SK-N-MC (cell line): ENCODE measurements around the gene LYPD8.

Source experiments
- EZH2 ChIP-seq: fragments of 200-600 bp; sonication (generic); IDR thresholded peaks from one replicate; pipeline ENCODE4 v1.6.1; 2017; ENCODE audit warnings: antibody characterized with exemption
- FOXP2 ChIP-seq: optimal IDR thresholded peaks from 2 replicates; pipeline ENCODE3; 2011; ENCODE audit warnings: mild to moderate bottlenecking, moderate library complexity; ENCODE audit not compliant: insufficient read depth; ENCODE audit errors: extremely low read length, control extremely low read depth
- POLR2AphosphoS5 ChIP-seq: IDR thresholded peaks from 2 replicates; pipeline ENCODE4 v1.6.1; 2012; ENCODE audit warnings: mild to moderate bottlenecking, low read depth, low read length, borderline replicate concordance

DNA sequence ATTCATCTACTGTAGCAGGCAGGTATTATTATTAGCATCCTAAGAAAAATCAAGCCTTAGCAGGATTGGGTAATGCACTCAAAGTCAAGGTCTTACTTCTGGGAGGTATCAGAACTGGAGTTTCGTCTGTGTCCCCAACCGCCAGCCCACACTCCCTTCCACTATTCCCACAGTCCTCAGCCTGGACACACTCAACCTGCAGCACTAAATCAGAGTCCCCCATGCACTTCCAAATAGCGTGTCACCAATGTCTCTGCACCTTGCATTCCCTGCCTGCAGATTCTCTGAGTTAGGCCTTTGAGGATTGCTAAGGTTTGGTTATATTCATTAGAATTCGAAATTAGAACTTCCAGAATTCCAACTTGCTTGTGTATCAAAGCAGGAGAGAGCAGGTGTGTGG, 3.9 kb downstream of the LYPD8 start:
- TF ChIP-seq POLR2AphosphoS5 (no peak), EZH2 (no peak), FOXP2 (no peak)
